D721Med (cell line): Measurements from ENCODE around the gene ANAPC2.

ENCODE experiments used
- DNase-seq: peaks from one replicate; pipeline ENCODE4 v3.0.0; 2011; ENCODE audit warnings: low spot score; ENCODE audit not compliant: insufficient read length
- FAIRE-seq: peaks from 2 replicates; lab custom pipeline; 2011; peaks lifted over from hg19 to GRCh38; lab: Jason Lieb, UNC
- TF ChIP-seq, protein P1 (sequence below): IDR thresholded peaks from 2 replicates; pipeline ENCODE4 v1.5.1; 2012; ENCODE audit warnings: mild to moderate bottlenecking, control low read depth; ENCODE audit not compliant: insufficient read depth; ENCODE audit errors: missing control alignments

The ANAPC2 gene

DNA sequence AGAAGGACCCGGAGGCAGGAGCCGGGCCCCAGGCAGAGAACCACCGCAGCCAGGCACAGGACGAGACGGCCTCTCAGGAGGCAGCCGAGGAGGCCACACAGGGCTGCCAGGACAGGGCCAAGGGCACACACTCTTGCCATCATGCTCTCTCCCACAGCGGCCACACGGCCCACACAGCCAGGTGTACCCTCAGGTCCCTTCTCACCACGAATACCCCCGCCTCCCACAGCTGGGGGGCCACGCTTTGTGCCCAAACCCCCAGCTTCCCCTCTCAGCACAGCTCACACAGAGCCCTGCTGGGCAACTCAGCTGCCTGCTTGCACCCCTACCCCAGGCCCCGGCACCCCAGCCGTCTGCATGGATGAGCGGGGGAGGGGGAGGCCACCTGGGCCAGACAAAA, 5.4 kb upstream of the ANAPC2 start:
- TF ChIP-seq, protein P1, sequence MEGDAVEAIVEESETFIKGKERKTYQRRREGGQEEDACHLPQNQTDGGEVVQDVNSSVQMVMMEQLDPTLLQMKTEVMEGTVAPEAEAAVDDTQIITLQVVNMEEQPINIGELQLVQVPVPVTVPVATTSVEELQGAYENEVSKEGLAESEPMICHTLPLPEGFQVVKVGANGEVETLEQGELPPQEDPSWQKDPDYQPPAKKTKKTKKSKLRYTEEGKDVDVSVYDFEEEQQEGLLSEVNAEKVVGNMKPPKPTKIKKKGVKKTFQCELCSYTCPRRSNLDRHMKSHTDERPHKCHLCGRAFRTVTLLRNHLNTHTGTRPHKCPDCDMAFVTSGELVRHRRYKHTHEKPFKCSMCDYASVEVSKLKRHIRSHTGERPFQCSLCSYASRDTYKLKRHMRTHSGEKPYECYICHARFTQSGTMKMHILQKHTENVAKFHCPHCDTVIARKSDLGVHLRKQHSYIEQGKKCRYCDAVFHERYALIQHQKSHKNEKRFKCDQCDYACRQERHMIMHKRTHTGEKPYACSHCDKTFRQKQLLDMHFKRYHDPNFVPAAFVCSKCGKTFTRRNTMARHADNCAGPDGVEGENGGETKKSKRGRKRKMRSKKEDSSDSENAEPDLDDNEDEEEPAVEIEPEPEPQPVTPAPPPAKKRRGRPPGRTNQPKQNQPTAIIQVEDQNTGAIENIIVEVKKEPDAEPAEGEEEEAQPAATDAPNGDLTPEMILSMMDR, result no peak
- FAIRE-seq, result no peak
- no peak for DNase-seq

DNA sequence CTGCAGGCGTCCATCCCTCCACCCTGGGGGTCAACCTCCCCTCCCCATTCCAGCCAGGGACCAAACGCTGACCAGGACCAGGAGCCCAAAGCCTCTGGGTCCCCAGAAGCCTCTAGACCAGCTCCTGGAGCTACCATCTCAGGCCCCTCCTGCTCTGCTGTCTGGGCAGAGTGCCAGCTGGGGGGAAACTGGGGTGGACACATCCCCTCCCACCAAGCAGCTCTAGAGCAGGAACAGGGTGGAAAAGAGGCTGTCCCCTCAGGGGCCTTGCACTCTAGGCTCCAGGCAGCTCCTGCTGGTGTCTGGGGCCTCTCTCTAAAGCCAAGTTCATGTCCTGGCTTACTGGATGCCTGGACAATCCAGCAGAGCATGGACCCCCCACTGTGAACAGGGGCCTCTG, 4.5 kb upstream of the ANAPC2 start:
- DNase-seq (no peak), FAIRE-seq (no peak)
- TF ChIP-seq, protein P1, result no peak

DNA sequence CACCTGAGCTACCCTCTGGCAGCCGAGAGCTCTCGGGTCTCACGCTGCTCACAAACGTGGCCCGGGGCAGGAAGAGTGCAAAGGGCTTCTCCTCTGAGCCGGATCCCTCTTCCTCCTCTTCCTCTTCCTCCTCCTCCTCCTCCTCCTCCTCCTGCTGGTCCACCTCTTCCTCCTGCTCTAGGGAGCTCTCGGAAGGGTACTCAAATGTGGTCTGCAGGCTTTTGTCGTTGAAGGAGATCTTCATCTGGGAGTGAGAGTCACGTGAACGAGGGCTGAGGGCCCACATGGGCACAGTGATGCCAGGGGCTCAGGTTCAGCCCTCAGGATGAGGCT, 4.1 kb upstream of the ANAPC2 start:
- TF ChIP-seq, protein P1, result no peak
- DNase-seq (no peak), FAIRE-seq (no peak)

DNA sequence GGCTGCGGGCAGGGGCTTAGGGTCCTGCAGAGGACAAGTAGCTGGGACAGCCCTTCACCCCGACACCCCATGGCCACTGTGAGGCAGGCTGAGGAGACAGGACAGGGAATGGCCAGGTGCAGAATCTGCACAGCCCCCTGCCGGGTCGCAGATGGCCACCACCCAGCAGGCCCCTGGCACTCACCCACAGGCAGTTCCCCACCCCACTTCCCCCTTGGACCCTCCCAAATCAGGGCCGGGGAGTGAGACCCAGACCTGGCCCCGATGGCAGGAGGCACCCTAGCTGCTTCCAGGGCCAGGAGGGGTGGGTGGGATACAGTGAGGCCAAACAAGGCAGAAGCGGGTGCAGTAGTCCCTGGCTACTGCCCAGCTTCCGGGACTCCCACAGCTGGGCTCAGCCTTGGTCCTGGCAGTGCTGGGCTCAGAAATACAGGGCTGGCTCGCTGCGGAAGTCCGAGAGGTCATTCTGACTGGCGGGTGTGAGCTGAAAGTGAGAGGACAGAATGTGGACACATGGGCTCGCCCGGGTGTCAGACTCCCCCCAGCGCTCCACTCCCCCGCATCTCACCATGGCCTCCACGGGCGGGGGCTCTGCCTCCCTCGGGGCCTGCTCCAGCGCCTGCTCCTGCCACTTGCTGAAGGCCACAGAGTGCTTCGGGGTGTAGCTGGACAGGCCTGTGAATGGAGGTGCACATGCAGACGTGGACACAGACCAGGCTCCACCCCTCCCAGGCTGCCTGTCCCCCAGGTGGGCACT, 3.5 kb upstream of the ANAPC2 start:
- FAIRE-seq (no peak), DNase-seq (no peak)
- TF ChIP-seq, protein P1, result no peak

DNA sequence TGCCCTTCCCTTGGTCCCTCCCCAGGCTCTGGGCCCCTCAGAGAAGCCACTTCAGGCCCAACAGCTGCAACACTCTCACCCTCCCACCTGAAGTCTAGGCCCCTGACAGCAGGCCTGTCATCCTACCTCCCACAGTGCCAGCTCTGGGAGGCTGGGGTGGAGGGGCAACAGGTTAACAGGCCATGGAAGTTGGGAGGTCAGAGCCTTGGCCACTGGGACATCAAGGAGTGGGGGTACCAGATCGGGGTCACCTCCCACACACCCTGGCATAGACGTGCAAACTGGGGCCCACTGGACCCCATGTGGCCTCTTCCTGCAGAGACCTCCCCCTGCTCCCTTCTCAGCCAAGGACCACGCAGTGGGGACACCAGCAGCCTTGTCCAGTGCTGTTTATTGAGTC, 2.9 kb upstream of the ANAPC2 start:
- TF ChIP-seq, protein P1, result no peak
- DNase-seq, result no peak
- FAIRE-seq, result no peak

DNA sequence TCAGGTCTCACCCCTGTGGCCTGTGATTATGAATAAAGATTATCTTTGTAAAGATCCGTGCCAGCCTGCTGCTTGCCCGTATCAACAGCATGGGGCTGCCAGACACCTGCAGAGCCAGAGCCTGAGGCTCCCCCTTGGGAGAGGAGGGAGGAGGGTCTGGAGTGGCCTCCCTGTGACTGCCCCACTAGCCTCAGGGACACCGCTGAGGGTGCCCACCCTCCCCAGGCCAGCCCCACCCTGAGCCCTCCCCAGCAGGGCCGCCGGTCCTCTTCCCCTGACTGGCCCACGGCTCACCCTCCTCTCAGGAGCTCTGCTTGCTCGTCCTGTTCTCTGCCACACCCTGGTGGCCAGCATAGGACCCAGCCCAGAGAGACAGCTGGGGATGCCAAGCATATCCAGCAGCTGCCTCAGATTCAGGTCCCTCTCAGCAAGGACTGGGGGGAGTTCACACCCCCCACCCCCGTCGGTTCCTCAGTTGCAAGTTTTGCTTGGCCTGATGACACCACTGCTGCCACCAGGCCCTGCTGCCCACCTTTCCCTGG, 2.0 kb upstream of the ANAPC2 start:
- TF ChIP-seq, protein P1, result no peak
- no peak for FAIRE-seq
- no peak for DNase-seq
